HG02870 (cell line): ENCODE data around the gene RPUSD1.

Source experiments
- ATAC-seq: cut with Tn5 transposase; IDR thresholded peaks from one replicate; pipeline ENCODE4 v1.9.1; 2021; ENCODE audit warnings: mild to moderate bottlenecking, moderate library complexity; ENCODE audit not compliant: unreplicated experiment

Gene RPUSD1

GRCh38 chr16:799948-800833 lies 12.0 kb upstream of the RPUSD1 start, which contains the start of gene GNG13:
Gene GNG13, minus strand, starts transcription at chr16:800734. Its CDS starts 1,657 bp downstream, at chr16:799077.
- ATAC-seq: no peak

- no peak for ATAC-seq
Observed at GRCh38 chr16:799111-799947, 11.1 kb upstream of the RPUSD1 start.

GRCh38 chr16:798666-799065 lies 10.5 kb upstream of the RPUSD1 start:
- ATAC-seq: no peak

- no peak for ATAC-seq
Observed at GRCh38 chr16:797686-798085, 9.5 kb upstream of the RPUSD1 start.

- ATAC-seq: no peak
Observed at GRCh38 chr16:797120-797420, 8.9 kb upstream of the RPUSD1 start.

GRCh38 chr16:796296-797119 lies 8.3 kb upstream of the RPUSD1 start:
- no peak for ATAC-seq

GRCh38 chr16:795580-796229 lies 7.5 kb upstream of the RPUSD1 start:
- ATAC-seq: no peak

GRCh38 chr16:794853-795466 lies 6.8 kb upstream of the RPUSD1 start:
- ATAC-seq: no peak

GRCh38 chr16:794091-794822 lies 6.1 kb upstream of the RPUSD1 start:
- no peak for ATAC-seq

GRCh38 chr16:793414-793813 lies 5.2 kb upstream of the RPUSD1 start:
- no peak for ATAC-seq

GRCh38 chr16:792221-792995 lies 4.2 kb upstream of the RPUSD1 start:
- no peak for ATAC-seq

- no peak for ATAC-seq
Observed at GRCh38 chr16:791131-791530, 3.0 kb upstream of the RPUSD1 start.

- no peak for ATAC-seq
Observed at GRCh38 chr16:790086-790485, 1.9 kb upstream of the RPUSD1 start.

- no peak for ATAC-seq
Observed at GRCh38 chr16:789191-789850, 1.1 kb upstream of the RPUSD1 start.

- ATAC-seq: peak; percentile 69
Observed at GRCh38 chr16:788399-789126, 382 bp upstream of the RPUSD1 start, which contains the start of gene CHTF18. Gene CHTF18, plus strand, starts transcription at chr16:788620. Its CDS starts 65 bp downstream, at chr16:788685.

- no peak for ATAC-seq
Observed at GRCh38 chr16:787321-787966, 737 bp downstream of the RPUSD1 start.
